Stimulated activated CD4-positive, alpha-beta T cell treated with anti-CD3 and anti-CD28 coated beads, TNF-alpha, amount 100 ng/mL, for 48 hours (primary cell): ENCODE results near the gene TRMO.
A peak's percentile ranks its signal among the peaks of the same experiment; 100 is the strongest.
"Not testable (repeated sequence)": the region's sequence is repeated elsewhere in the genome, so short reads cannot be mapped to it uniquely, and the experiment has no call there.

Experiments used
- DNase-seq, 3 donors: peaks; one replicate each; pipeline ENCODE4 v3.0.0-alpha.2; 2020; ENCODE audit warnings: low read depth in 3 of 3

The TRMO gene, protein sequence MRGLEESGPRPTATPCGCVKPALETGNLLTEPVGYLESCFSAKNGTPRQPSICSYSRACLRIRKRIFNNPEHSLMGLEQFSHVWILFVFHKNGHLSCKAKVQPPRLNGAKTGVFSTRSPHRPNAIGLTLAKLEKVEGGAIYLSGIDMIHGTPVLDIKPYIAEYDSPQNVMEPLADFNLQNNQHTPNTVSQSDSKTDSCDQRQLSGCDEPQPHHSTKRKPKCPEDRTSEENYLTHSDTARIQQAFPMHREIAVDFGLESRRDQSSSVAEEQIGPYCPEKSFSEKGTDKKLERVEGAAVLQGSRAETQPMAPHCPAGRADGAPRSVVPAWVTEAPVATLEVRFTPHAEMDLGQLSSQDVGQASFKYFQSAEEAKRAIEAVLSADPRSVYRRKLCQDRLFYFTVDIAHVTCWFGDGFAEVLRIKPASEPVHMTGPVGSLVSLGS

DNA sequence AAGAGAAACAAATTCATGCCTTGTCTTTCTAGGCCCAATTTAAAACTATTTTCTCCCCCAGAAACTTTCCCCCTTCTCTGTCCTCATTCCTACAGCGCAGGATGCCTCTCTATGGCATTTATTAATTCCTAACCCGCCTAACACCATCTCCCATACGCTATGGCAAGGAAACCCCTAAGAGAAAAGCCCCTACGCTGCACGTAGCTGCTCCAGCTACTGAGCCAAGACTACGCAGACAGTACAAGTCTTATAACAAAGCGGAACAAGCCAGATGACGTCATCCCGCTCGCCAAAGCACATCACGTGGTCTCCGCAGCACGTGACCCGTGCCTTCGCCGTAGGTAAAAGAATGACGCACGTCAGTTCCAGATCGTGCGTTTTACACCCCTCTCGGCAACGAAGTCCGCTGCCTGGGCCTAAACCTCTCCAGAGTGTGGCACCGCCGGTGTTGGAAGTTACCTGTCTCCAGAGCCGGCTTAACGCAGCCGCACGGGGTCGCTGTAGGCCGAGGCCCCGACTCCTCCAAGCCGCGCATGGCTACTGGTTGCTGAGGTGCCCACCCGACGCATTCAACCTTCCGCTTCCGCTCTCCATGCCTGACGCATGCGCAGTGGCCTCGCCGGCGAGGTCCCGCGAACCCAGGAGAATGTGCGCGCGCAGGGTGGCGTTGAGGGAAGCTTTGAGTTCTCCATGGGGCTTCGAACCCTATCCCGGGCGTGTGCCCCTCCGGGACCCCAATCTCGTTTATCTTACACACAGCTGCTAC lies at the start of gene TRMO:
TSS of gene TRMO (minus strand) at position 542 of the 766 bp plus-strand sequence. CDS start at position 535, 7 bp downstream.
- peak; percentile 96 to 98 (median 96) for DNase-seq

DNA sequence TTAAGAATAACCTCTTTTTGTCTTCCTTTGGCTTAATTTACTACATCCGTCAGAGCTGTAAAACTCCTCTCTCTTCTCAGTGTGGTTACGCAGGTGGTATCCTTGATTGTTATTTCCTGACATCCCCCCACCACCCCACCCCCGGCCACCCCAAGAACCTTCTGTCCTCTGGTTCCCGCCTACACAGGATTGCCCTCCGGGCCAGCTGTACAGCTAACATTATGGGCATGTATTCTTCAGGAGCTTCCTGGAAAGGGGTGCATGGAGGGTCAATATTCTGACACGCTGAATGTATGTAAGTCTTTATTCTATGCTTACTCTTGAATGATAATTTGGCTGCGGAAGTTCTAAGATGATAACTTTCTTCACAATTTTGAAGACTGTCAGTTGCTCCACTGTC lies 47.9 kb upstream of the TRMO start:
- DNase-seq: no peak

DNA sequence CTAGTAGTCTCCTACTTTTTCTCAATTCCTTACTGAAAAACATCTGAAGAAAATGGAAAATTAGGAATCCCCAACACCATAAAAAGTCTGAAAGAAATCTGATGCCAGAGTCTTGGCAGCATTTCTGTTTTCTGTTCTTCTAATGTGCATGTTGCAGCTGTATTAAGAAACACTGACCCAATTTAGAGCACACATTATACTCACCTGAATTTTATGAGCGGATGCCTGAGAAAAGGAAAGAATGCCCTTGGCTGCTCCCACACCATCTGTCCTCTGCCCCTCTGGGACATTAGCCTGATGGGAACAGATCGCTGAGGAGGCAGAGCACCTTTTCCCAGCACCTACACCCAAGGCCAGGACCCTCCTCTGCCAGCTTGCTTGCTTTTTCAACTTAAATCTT lies 46.7 kb upstream of the TRMO start:
- no peak for DNase-seq

DNA sequence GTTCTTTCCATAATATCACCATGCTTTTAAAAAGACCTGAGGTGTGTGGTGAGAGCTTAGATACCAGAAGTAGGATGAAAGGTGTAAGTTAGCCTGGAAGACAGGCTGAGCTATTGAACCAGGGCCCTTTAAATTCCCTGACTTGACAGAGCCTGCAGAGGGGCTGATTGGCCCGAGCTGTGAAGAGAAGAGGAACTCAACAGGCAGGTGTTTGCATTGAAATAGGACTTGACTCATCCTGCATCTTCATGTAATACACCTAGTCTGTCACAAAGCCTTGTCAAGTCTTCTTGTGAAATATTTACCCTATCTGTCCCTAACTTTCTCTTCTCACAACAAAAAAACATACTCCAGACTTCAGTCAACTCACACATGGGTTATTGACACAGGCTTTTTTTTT lies 44.2 kb upstream of the TRMO start:
- no peak for DNase-seq

DNA sequence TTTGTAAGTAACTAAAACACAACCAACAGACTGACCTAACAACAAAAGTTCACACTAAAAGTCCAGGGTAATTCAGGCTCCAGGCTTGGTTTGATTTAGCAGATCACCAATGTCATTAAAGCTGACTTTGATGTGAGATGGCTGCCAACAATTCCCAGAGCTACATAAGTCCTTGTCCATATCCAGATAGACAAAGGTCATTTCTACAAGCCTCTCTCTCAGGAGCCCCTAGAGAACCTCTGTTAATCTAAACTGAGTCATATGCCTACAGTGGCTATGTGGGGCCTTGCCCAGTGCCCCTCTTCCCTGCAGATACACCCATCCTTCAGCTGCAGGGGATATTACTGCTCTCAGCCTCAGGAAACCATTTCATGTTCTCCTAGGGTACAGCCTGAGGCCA lies 42.6 kb upstream of the TRMO start:
- no peak for DNase-seq

DNA sequence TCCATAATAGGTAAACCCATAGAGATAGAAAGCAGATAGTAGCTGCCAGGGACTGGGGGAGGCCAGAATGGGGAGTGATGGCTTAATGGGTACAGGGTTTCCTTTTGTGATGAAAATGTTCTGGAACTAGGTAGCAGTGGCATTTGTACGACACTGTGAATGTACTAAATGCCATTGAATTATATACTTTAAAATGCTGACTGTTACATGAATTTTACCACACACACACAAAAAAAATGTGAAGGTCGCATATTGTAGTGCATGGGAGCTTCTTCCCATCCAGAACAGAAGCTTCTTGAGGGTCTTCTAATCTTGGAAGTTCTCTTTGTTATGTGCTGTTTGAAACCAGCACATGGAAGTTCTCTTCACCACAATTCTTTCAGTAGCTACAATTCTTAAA lies 40.9 kb upstream of the TRMO start:
- no peak for DNase-seq

DNA sequence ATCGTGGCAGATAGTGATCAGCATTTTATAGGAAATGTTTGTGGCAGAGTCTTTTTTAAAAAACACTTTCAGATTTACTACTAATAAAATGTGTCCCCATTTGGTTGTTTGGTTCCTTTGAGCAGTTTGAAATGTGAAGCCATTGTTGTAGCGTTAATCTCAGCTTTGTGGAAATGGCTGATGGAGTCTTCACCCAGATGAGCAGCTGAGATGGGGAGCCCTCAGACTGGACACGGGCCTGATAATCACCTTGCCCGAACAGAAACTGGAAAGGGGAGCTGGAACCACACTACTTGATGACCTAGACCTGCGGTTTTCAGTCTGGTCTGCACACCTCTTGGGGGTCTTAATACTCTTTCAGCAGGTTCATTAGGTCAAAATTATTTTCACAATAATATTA lies 40.3 kb upstream of the TRMO start:
- no peak for DNase-seq

DNA sequence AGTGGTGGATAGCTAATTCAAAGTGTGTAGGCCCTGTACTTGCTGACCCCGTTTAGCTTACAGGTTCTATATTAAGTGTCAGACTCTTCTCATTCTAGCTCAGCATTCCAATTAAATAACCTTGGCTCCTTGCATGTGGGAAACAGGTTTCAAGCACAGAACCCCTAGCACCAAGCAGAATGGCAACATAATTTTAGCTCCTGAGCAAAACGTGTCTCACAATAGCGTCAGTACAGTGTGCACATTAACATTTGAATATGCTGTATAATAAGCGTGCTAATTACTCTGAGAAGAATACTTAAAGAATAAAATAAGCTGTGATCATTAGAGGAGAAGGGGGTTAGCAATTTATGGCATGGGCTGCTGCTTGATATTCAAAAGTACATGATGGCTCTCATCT lies 39.8 kb upstream of the TRMO start:
- DNase-seq: no peak

DNA sequence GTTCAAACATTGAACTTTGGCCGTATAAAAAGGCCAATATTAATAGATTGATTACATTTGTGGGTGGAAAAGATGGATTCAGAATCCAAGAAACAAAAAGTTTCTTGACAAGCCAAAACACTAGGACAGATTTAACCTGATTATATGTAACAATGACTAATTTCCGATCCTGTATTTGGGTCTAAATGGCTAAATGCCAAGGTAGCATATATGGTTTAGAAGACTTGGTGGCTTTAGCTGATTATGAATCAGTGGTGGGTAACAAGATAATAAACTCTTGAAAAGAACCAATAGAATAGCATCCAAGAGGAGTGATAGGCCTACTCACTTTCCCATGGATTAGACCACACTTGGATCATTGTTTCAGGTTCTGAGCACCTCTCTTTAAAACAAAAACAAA lies 39.1 kb upstream of the TRMO start:
- DNase-seq: no peak

DNA sequence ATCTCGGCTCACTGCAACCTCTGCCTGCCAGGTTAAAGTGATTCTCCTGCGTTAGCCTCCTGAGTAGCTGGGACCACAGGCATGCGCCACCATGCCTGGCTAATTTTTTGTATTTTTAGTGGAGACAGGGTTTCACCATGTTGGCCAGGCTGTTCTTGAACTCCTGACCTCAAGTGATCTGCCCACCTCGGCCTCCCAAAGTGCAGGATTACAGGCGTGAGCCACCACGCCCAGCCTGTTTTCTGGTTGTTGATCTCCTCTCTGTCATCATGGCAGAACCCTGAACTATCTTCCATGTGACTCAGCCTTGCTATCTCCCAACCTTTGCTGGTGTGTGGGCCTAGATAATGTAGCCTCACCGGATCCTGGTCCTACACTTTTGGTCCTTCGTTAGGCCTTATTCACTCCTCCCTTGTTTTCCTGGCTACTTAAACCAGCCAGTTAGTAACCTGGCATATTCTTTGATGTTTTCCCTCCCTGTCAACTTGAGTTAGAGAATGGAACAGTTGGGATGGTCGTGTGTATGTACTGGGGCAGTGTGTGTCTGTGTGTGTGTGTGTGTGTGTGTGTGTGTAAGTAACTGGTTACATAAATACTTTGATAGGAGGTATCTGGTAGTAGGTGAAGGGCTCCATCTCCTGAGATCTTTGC lies 38.5 kb upstream of the TRMO start:
- not testable (repeated sequence) for DNase-seq

DNA sequence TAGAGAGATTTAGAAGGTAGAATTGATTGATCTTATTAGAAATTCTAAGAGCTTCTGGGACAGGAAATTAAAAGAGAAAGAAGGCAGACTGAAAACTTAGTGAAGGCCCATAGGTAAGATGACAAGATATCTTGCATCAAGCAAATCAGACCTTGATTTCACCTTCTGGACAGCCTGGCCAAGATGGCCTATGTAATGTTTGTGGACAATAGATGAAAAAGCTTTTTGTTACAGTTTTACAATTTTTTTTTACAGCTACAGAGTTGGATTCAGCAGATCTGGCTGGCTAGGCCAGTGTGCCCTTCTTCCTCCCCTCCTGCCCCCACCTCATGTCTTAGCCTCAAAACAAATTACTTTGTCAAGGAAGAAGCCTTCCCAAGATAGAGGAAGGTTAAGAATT lies 37.3 kb upstream of the TRMO start:
- DNase-seq: no peak

DNA sequence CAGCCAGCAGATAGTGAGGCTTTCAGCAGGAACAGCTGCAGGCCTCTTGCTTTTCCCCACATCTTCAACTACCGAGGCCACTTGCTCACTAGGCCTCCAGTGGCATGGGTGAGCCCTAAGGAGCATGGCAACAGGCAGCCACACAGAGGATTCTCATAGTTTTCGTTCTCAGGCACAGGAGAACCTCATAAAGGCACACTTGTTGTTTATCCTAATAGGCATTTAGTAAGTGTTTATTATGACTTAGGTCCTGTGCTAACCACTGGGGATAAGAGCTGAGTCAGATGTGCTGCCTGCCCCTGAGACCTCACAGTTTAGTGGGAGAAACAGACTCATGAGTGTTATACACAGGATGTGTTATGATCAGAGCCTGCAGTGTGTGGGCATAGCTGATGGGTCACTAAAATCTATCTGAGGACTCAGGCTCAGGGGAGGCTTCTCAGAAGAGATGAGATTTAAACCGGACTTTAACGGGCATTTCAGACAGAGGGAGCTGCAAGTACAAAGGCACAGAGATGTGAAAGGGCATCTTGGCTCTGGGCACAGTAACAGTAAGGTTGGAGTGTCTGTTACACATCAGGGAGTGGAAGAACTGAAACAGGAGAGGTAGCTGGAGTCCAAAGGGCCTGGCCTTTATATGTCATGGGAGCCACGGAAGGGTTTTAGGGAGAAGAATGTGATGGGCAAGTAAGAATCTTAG lies 36.7 kb upstream of the TRMO start:
- no peak for DNase-seq

DNA sequence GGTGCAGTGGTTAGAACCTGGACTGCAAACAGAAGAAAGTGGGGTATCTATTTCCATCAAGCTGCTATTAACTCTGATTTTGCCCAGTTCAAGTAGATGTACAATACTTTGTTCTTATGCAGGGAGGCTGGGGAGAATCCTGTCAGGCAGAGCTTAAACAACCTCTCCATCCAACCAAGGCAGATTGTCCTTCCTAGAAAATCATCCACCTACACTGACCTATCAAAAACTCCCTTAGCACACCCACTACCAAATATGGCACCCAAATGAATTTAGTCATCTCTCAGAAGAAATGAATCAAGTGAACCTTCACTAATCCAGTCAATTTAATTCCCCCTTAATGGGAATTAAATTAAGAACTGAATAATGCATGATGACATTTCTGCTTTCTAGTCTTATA lies 34.0 kb upstream of the TRMO start:
- DNase-seq: no peak

DNA sequence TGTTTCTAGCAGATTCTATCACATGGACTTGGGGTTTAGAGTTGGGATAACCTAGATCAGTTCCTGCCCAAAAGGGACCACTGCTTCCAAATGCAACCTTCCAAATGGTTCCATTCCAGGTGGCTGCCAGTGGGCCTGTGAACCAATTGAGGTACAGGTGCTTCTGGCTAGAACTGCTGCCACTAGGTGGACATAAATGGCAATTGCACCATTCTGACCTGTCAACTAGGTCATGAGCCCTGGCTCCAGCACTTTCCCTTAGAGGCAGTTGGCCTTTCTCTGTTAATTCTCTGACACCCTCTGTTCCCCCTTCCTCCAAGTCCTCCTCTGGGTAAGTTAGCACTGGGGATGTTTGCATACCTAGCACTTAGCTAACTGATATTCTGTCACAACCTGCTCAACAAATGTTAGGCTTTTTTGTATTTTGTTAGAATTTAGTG lies 32.3 kb upstream of the TRMO start:
- peak; percentile 17 to 32 (median 19) for DNase-seq

DNA sequence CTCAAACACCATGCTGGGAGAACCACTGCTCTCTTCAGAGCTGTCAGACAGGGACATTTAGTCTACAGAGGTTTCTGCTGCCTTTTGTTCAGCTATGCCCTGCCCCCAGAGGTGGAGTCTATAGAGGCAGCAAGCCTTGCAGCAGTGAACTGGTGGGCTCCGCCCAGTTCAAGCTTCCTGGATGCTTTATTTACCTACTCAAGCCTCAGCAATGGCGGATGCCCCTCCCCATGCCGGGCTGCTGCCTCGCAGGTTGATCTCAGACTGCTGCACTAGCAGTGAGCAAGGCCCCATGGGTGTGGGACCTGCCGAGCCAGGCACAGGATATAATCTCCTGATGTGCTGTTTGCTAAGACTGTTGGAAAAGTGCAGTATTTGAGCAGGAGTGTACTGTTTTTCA lies 28.6 kb upstream of the TRMO start:
- DNase-seq: not testable (repeated sequence)

DNA sequence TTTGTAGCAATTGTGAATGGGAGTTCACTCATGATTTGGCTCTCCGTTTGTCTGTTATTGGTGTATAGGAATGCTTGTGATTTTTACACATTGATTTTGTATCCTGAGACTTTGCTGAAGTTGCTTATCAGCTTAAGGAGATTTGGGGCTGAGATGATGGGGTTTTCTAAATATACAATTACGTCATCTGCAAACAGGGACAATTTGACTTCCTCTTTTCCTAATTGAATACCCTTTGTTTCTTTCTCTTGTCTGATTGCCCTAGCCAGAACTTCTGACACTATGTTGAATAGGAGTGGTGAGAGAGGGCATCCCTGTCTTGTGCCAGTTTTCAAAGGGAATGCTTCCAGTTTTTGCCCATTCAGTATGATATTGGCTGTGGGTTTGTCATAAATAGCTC lies 24.8 kb upstream of the TRMO start:
- DNase-seq: not testable (repeated sequence)

DNA sequence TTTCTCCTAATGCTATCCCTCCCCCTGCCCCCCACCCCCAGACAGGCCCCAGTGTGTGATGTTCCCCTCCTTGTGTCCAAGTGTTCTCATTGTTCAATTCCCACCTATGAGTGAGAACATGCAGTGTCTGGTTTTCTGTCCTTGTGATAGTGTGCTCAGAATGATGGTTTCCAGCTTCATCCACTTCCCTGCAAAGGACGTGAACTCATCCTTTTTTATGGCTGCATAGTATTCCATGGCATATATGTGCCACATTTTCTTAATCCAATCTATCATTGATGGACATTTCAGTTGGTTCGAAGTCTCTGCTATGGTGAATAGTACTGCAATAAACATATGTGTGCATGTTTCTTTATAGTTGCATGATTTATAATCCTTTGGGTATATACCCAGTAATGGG lies 23.2 kb upstream of the TRMO start:
- DNase-seq: not testable (repeated sequence)

DNA sequence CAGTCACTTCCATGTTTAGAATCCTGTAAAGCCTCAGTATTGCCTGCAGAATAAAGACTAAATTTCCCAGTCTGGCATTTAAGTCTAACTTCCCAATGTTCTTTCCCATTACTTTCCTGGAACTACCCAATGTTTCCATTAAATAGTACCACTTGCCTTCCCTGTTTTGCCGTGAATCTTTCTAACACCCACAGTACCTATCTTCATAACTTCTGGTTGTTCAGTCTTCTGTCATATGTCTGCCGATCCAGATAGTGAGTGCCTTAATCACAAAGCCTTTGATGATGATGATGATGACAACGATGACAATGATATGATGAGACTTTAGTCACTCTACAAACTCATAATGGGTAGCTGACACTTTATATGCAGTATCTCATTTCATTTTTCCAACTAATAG lies 22.3 kb upstream of the TRMO start:
- no peak for DNase-seq

DNA sequence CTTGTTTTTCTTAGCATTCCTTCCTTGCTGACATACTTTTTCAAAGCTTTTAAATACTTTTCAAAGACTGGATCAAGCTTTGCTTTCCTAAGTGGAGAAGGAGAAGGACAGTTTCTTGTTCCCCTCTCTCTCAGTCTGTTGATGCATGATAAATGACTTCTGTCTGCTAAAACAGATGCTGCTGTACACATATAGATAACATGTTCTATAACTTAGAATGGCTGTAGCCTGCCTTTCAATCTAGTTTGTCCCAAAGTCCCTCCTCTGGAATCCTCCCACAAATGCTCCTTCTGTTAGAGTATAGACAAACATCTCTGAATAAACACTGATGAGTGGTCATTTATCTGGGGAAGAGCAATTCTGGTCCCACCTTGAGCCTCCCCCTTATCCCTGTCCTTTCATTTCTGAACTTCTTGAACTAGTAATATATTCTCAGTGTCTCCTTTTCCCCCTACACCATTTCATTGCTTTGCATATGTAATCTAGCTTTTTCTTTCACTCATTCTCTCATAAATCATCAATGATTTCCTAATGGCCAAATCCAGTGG lies 21.1 kb upstream of the TRMO start:
- DNase-seq: no peak

DNA sequence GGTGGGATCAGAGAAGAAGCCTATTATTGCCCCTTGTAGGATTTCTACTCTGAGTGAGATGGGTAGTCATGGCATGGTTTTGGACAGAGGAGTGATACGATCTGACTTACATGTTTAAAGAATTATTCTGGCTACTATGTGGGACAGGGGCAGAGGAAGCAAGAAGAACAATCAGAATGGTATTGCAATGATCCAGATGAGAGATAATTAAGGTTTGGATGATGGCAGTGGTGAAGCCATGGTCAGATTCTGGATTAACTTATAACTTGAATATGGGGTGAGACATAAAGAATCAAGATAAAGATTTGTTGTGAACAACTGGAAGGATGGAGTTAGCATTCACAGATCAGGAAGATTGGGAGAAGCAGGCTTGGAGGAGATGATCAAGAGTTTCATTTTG lies 19.0 kb upstream of the TRMO start:
- DNase-seq: no peak

DNA sequence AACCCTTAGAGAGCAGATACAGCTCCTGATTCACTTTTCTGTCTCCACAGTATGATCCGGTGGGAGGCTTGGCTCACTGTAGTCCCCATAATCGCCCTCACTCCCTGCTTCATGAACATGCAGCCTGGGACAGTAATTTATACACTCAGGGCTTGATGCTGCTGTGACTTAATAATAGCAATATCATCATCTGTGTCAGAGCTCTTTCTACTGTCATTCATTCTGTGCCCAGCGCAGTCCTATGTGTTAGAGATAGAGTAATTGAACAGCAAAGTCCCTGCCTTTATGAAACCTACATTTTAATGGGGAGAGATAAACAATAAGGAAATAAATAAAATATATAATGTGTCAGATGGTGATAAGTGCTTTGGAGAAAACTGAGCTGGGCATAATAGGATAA lies 18.4 kb upstream of the TRMO start:
- DNase-seq: no peak

DNA sequence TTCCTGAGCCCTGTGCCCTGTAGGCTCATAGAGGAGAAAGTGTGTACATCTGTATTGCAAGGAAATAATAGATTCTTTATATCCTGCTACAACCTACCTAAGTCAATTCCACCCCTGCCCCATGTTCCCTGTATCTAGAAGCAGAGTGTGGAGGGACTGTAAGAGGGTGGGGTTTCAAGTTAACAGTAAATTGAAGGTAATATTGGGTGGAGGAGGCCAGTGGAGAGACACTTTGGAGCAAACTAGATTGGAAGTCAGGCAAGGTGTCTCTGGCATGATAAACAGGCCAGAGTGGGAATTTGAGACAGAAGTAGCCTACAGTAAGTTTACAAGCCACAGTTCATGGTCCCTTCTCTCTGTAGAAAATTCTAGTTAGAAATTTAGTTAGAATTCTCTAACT lies 17.9 kb upstream of the TRMO start:
- DNase-seq: no peak
